Measurements from ENCODE around the gene ABHD4.

ABHD4 gene

DNA sequence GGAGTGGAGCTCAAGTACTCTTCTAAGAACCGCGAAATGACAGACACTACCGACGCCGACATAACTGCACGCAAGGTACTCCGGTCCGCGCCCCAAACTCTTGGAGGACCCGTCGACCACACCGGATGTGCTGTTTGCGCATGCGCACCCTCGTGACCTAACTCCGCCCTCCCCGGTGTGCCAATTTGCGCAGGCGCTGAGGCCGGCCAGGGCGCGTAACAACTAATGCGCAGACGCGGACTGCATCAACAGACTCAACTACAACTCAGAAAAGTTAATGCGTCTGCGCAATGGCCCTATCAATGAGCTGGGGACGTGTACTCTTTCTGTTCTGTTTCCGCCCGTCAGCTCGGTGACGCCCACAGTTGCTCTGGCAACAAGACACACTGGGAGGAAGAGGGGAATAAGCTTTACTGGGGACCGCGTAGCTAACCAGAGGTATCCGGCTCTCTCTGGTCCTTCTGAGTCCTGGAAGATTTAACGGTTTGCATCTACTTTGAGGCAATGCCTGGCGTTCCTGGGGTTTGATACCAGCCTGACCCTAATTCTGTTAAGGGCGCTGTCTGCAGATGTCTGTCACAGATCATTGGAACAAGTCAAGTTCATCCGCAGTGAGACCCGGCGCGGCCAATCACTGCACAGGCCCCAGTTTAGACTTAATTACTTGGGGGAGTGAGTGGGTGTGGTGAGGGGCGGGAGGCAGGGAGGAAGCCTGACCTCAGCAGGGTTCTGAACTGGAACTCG is 8.8 kb upstream of the ABHD4 start, which contains the start of gene DAD1:
Gene DAD1, minus strand, starts transcription at position 129 of the 744 bp plus-strand sequence. Its CDS starts 67 bp downstream, at position 62.
- no peak for TF ChIP-seq ZNF274 (IDR thresholded peaks at IDR 0.05; ENCODE audit: low read depth, low read length)
- peak within 1 kb of the TSS; percentile 96 for H3K4me3 ChIP-seq (ENCODE audit: low read length)

DNA sequence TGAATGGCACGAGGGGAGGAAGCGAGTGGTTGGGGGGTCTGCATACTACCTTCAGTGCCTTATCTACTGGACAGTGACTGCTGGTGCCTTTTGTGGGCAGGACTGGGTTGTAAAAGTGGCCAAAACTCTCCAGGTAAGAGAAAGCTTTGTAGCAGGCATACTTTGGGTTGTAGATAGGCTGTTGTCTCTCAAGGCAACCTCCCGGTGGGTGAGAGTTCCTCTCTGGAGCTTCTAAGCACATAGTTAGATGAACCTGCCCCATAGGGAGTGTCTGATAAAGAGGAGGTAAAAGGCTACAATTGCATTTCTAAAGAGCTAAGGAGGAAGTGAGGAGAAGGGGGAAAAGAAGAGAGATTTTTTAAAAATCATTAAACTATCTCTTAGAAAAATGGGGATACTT is 4.9 kb upstream of the ABHD4 start:
- H3K4me3 ChIP-seq (ENCODE audit: low read length) = no peak overlapping the region
- TF ChIP-seq ZNF274 (IDR thresholded peaks at IDR 0.05; ENCODE audit: low read depth, low read length) = no peak

DNA sequence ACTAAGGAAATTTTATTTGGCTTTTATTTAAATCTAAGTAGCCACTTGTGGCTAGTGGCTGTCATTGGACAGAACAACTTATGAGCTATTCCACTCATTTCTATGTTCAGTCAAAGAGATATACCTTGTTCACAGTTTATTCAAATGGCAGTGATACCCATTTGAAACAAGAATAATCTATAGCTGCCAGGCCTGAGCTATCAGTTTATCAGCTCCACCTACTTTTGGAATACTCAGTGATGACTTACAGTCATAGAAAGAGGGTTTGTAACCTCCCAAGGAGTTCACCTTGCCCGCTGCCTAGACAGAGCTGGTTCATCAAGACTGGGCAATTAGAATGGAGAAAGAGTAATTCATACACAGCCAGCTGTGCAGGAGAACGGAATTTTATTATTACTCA is 4.5 kb upstream of the ABHD4 start:
- TF ChIP-seq ZNF274 (IDR thresholded peaks at IDR 0.05; ENCODE audit: low read depth, low read length) = no peak
- no peak overlapping the region for H3K4me3 ChIP-seq (ENCODE audit: low read length)

DNA sequence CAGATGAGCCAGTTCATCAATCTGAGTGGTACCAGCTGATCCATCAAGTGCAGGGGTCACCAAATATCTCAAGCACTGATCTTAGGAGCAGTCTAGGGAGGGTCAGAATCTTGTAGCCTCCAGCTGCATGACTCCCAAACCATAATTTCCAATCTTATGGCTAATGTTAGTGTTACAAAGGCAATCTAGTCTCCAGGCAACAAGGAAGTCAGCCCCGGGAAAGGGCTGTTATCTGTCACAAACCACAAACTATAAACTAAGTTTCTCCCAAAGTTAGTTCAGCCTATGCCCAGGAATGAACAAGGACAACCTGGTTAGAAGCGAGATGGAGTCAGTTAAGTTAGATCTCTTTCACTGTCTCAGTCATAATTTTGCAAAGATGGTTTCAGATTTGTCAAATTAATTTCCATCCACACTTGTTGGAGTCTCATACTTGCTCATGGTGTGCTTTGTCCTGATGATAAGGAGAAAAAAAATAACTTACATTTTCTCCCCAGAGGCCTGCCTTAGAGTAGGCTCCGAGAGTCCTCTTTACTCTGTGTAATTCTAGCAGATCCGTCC is 3.9 kb upstream of the ABHD4 start:
- TF ChIP-seq ZNF274 (IDR thresholded peaks at IDR 0.05; ENCODE audit: low read depth, low read length) = no peak
- no peak overlapping the region for H3K4me3 ChIP-seq (ENCODE audit: low read length)

DNA sequence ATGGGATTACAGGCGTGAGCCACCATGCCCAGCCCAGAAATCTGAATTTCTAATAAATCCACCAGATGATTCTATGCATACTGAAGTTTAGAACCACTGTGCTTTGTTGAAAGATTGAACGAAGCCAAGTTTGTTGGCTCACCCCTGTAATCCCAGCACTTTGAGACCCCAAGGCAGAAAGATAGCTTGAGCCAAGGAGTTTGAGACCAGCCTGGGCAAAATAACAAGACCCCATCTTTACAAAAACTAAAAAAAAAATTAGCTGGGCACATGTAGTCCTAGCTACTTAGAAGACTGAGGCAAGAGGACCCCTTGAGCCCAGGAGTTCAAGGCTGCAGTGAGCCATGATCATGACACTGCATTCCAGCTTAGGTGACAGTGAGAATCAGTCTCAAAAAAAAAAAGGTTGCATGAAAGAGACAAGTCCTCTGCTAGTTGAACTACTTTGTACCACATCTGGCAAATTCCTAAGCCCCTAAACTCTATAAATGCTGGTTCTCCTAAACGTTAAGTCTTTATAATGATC is 1.7 kb upstream of the ABHD4 start:
- H3K4me3 ChIP-seq (ENCODE audit: low read length) = no peak overlapping the region
- no peak for TF ChIP-seq ZNF274 (IDR thresholded peaks at IDR 0.05; ENCODE audit: low read depth, low read length)

DNA sequence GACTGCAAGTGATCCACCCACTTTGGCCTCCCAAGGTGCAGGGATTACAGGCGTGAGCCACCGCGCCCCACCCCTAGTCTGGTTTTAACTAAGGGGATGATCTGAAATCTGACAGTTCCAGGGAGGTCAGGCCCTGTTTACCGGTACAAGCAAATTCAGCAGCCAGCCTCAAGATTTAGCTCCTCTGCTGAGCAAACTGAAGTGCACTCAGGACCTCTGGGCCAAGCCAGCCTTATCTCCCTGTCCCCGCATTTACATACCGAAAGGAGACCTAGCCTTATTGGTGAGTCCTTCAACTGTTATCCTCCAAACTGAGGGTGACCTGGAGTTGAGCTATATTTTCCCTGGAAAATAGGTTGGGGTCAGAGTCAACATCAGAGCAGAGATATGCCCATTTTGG is 835 bp upstream of the ABHD4 start:
- H3K4me3 ChIP-seq (ENCODE audit: low read length) = no peak overlapping the region
- no peak for TF ChIP-seq ZNF274 (IDR thresholded peaks at IDR 0.05; ENCODE audit: low read depth, low read length)

DNA sequence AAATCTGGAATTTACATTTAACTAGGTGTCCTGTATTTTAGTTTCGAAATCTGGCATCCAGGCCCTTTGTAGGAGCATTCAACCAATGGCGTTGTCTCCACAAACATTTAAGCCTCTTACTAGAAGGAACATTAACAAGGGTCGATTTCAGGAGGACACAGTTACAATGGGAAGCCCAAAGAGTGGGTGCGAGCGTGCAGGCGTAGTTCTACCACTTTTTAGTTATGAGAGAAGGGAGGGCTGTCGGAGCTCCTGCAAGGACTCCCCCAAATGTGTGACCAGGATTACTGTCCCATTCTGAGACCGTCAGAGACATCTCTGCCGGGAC is 365 bp upstream of the ABHD4 start:
- TF ChIP-seq ZNF274 (IDR thresholded peaks at IDR 0.05; ENCODE audit: low read depth, low read length) = no peak
- peak overlapping the region; percentile 78; the same call in 1 of the 2 replicates for H3K4me3 ChIP-seq (ENCODE audit: low read length)

DNA sequence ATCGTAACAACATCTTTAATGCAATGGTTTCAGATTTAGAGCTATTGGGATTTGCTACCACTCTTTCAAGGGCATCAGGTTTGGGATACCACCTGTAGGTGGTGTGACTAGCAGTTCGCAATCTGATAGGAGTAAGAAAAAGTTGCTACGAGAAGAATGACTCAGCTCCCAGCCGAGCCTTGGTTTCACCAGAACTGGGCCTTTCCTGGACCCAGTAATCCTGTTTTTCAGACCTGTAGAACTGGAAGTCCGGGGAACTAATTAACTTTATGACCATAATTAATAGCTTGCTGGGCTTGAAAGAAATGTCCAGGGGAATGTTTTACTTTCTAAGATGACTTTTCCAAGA is 770 bp downstream of the ABHD4 start:
- no peak for TF ChIP-seq ZNF274 (IDR thresholded peaks at IDR 0.05; ENCODE audit: low read depth, low read length)
- H3K4me3 ChIP-seq (ENCODE audit: low read length) = peak overlapping the region; percentile 78

DNA sequence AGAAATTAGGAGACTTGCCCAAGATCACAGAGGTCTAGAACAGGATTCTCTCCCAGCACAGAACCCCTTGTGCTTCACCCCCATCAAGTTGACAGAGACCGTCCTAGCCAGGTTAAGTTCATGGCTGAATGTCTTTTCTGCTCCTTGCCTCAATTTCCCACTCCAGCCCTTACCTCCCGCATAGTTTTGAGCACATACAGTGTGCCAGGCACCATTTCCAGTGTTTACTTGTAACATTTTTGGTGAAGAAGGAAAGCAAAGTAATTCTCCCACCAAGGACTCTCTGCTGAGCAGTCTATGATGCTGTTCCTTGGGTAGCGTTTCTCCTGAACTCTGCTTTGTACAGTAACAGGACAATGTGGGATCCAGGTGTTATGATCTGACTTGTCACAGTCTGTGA is 1.2 kb downstream of the ABHD4 start:
- no peak for TF ChIP-seq ZNF274 (IDR thresholded peaks at IDR 0.05; ENCODE audit: low read depth, low read length)
- H3K4me3 ChIP-seq (ENCODE audit: low read length) = peak overlapping the region; percentile 78; the same call in 1 of the 2 replicates

DNA sequence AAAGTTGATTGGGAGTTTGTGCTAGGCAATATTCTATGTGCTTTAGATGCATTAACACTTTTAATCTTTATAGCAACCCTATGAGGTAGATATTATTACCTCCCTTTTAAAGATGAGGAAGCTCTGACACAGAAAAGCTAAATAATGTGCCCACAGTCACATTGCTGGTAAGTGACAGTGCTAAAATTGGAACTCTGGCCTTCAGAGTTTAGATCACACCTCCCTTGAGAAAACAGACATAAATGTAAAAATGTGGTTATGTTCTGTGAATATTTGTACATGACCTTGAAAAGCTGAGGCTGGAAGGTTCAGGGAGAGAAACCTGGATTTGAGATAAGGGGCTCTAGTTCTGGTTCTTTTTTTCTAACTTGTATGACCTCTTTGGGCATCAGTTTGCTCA is 1.9 kb downstream of the ABHD4 start:
- no peak for TF ChIP-seq ZNF274 (IDR thresholded peaks at IDR 0.05; ENCODE audit: low read depth, low read length)
- H3K4me3 ChIP-seq (ENCODE audit: low read length) = no peak overlapping the region

DNA sequence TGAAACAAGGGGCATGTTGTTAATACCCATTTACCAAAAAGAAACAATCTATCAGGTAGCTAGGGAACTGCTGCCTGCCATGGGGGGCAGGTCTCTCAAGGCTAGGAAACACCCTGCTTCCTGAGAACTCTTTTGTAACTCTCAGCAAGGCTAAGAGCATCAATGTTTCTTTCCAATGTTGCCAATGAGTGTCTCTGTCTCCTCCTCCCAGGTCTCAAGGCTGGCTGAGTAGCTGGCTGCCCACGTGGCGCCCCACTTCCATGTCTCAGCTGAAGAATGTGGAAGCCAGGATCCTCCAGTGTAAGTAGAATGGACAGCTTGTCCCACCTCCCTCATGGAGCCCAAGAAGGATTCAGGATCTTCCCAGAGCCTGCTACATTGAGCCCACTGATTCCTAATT is 3.4 kb downstream of the ABHD4 start:
- H3K4me3 ChIP-seq (ENCODE audit: low read length) = no peak overlapping the region
- TF ChIP-seq ZNF274 (IDR thresholded peaks at IDR 0.05; ENCODE audit: low read depth, low read length) = no peak

DNA sequence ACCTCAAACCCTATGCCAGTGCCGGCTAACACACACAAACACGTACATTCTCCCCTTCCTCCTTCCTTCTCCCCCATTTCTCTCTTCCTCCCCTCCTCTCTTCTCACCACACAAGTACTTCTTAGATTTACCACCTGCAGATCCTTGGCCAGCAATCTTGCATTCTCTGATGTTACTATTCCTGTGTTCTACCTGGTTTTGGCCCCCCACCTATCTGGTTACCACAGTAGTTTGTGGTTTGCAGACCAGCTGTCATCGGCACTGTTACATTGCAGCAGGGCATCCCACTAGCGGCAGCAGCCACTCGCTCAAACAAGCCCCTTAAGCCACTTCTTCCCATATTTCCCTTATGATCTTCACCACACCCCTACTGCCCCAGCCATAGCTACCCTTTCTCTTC is 3.9 kb downstream of the ABHD4 start:
- TF ChIP-seq ZNF274 (IDR thresholded peaks at IDR 0.05; ENCODE audit: low read depth, low read length) = no peak

DNA sequence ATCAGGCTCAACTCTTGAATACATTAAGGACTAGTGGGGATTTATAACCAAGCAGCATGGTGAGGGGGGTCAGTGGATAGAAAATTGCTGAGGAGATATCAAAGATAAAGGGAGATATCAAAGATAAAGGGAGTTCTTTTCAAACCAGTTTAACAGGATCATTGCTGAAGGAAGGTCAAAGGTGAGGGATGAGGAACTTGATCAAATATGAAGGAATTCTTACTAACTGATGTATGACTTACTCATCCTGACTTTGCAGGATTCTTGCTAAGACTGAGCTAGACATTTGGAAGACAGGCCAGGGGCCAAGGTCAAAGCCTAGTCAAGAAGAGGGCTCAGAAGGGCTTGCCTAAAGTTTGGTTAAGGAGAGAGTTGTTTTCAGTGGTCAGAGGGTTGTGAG is 4.8 kb downstream of the ABHD4 start:
- no peak overlapping the region for H3K4me3 ChIP-seq (ENCODE audit: low read length)
- no peak for TF ChIP-seq ZNF274 (IDR thresholded peaks at IDR 0.05; ENCODE audit: low read depth, low read length)

More for the DNA sequence above, 3.9 kb downstream of the ABHD4 start:
- no peak overlapping the region for H3K4me3 ChIP-seq (ENCODE audit: low read length)

DNA sequence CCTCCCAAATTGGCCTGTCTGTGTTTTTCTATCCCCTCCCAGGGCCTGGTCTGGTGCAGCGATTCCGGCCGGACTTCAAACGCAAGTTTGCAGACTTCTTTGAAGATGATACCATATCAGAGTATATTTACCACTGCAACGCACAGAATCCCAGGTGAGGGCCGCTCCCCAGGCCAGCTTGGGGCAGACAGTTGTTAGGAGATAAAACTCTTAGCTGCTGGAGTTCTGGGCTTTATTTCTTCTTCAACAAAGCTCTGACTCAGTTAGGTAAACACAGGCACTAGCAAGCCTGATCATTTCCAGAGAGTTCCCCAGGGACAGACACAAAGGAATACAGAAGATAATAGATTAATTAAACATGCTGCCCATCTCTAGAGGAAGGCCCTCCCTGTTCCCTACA is 8.3 kb downstream of the ABHD4 start:
- no peak for TF ChIP-seq ZNF274 (IDR thresholded peaks at IDR 0.05; ENCODE audit: low read depth, low read length)
- no peak overlapping the region for H3K4me3 ChIP-seq (ENCODE audit: low read length)

DNA sequence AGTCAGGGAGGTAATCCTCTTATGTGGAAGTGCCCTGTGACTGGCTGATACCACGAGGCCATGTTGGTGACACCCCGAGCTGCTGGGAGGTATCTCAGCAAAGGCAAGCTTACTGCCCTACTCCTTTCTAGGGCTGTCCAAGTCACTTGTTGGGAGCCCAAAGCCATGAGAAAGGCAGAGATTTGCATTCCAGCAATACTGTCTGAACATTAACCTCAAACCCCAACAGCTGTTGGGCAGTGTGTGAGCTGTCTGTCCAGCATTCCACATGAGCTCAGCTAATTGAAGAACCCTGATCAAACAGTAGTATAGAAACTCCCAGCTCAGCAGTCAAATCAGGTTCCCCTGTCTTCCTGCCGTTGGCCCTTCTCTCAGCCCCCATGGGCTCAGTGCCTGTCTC is 9.2 kb downstream of the ABHD4 start:
- TF ChIP-seq ZNF274 (IDR thresholded peaks at IDR 0.05; ENCODE audit: low read depth, low read length) = no peak

More for the DNA sequence above, 9.2 kb downstream of the ABHD4 start:
- no peak overlapping the region for H3K4me3 ChIP-seq (ENCODE audit: low read length)

Measured in GM08714 (cell line).